NCI-H1694 (cell line): Measurements from ENCODE around the gene BCL2L15.
A peak's percentile ranks its signal among the peaks of the same experiment; 100 is the strongest.

ENCODE experiments used
- DNase-seq: peaks from one replicate; lab custom pipeline; 2025; lab: John Stamatoyannopoulos, UW

BCL2L15 gene

DNA sequence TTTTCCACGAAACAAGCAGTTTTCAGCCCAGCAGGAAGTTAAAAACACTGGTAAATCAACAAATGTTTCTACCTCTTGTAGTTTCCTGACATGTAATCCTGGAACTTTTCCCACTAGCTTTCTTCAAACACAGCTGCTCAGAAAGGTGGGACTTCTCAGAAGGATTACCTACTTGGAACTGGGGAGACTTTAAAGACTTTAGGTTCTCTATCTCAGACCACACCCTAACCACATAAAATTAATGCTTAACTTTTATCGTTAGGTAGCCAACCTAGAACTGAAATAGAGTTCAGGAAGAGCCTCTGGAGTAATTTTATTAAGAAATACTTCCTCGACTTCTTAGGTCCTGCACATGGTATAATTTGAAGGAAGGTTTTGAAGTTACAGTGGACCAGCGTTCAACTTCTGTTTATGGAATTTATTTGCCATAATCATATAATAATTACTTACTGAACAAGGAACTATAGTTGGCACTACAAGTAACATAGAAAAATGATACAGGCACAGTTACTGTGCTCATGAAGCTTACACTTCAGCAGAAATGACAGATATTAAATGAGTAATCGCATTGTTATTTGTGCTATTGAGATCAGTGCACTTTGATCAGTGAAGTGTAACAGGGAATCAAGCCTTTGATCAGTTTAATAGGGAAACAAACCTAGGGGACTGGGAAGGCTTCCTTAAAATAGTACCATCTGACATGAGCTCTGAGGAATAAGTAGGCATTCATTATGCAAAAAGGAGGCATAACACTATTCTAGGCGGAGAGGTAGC is at the start of gene BCL2L15:
Gene BCL2L15, minus strand, starts transcription at position 180 of the 774 bp plus-strand sequence. CDS start 206 bp downstream, outside the sequence.
- no peak for DNase-seq

- no peak for DNase-seq
Measured at GRCh38 chr1:113937146-113937545, 49.8 kb upstream of the BCL2L15 start.

GRCh38 chr1:113935970-113936369 is 48.6 kb upstream of the BCL2L15 start:
- DNase-seq: no peak

DNA sequence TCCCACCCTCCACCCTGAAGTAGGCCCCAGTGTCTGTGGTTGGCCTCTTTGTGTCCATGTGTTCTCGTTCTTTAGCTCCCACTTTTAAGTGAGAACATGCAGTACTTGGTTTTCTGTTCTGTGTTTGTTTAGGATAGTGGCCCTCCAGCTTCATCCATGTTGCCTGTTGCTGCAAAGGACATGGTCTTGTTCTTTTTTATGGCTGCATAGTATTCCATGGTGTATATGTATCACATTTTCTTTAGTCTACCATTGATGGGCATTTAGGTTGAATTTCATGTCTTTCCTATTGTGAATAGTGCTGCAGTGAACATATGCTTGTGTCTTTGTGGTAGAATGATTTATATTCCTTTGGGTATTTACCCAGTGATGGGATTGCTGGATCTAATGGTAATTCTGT is 47.8 kb upstream of the BCL2L15 start:
- DNase-seq: no peak

- no peak for DNase-seq
Measured at GRCh38 chr1:113934511-113935055, 47.2 kb upstream of the BCL2L15 start.

- no peak for DNase-seq
Measured at GRCh38 chr1:113934006-113934405, 46.6 kb upstream of the BCL2L15 start.

GRCh38 chr1:113931451-113931851 is 44.1 kb upstream of the BCL2L15 start:
- DNase-seq: no peak

GRCh38 chr1:113930499-113931161 is 43.2 kb upstream of the BCL2L15 start:
- DNase-seq: no peak

DNA sequence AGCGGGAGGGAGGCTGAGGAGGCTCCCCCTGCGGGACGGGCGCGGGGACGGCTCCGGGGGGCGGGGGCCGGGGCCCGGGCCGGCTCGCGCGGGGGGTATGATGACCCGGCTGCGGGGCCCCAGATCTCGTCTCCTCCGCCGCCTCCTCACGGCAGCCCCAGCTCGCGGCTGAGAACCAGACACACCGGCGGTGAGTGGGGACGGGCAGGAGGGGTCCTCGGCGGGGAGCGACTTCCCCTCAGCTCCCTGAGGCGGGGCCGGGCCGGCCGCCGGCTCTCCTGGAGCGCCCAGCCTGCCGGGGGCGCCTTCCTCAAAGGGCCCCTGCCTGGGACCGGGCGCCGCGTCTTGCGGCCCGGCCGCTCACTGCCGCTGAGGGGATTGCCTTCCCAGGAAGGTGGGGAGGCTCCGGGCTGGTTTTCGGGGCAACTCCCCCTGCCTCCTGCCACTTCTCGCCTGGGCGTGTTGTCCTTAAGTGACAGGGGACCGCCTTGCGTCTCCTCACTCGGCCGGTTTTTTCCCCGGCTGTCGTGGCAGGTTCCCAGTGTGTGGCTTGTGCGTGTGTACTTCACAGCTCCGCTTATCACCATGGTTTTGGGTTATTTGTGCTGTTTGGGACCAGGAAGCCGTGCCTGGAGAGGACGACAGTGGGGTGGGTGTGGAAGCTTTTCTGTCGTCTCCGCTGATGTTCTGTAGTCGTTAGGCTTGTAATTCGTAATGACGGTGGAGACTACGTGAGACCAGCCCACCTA is 42.5 kb upstream of the BCL2L15 start:
- DNase-seq: no peak

- DNase-seq: peak; percentile 85
Measured at GRCh38 chr1:113928941-113929749, 41.8 kb upstream of the BCL2L15 start, which contains the start of gene HIPK1. Gene HIPK1 (plus strand): TSS chr1:113929324.

- no peak for DNase-seq
Measured at GRCh38 chr1:113928187-113928930, 41.0 kb upstream of the BCL2L15 start.

DNA sequence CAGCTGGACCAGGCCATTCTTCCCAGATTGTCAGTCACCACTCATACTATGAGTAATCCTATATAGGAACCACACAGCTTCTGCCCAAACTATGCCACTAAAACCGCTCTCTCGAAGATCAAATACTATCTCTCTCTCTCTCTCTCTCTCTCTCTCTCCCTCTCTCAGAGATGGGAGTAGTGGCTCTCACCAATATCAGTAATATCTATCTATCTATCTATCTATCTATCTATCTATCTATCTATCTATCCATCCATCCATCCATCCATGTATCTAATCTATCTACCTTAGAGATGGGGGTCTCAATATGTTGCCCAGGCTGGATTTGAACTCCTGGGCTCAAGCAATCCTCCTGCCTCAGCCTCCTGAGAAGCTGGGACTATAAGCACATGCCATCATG is 37.1 kb upstream of the BCL2L15 start:
- DNase-seq: no peak

DNA sequence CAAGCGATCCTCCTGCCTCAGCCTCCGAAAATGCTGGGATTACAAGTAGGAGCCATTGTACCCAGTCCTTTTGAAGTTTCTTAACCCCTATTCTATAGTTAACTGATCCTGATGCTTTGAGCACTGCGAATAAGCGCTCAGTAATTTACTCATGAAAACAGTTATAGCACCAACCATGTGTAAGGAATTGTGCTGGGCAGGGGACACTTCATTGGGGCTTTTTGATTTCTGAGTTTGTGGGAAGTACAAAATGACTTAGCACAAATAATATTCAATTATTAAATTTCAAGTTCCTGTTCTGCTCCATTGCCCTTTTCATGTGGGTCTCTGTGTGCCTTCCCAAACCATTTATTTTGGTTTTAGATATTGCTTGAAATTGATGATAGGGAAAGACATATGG is 35.6 kb upstream of the BCL2L15 start:
- no peak for DNase-seq

- DNase-seq: no peak
Measured at GRCh38 chr1:113918243-113918642, 30.9 kb upstream of the BCL2L15 start.

DNA sequence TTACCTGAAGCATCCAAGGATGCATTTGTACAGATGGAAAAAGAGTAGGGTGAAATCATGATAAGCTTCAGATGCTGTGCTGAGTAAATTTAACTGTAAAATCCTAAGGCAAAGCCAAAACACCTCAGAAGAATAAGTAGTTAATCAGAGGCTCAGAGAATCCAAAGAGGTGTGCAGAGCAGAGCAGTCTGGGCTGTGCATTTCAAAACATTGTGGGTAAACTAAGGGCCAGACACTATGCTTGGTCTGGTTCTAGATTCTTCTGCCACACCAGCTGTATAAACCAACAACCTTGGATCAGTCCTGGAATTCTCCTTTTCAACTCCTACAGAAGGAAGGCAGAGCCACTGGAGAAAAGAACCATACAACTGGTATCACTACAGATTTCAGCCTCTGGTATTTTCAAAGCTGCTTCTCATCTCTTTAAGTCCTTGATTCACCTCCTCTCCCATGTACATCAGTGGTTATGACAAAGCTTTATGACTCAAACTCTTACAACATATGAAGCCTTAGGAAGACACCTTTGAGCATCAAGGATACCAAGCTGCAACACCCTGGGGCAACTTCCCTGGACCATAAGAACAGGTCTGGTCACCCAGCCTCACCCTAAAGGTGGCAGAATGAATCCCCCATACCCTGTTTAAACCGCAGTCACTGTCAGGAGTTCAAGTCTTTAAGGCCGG is 30.2 kb upstream of the BCL2L15 start:
- no peak for DNase-seq

DNA sequence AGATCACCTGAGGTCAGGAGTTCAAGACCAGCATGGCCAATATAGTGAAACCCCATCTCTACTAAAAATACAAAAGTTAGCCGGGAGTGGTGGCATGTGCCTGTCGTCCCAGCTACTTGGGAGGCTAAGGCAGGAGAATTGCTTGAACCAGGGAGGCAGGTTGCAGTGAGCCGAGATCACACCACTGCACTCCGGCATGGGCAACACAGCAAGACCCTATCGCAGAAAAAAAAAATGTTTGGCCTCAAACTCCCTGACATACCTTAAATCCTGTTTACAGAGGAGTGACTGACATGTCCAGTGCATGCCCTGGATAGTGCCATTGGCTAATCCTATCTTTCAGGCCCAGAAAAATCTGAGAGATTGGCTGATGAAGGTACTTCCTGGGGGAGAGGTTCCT is 29.6 kb upstream of the BCL2L15 start:
- no peak for DNase-seq

DNA sequence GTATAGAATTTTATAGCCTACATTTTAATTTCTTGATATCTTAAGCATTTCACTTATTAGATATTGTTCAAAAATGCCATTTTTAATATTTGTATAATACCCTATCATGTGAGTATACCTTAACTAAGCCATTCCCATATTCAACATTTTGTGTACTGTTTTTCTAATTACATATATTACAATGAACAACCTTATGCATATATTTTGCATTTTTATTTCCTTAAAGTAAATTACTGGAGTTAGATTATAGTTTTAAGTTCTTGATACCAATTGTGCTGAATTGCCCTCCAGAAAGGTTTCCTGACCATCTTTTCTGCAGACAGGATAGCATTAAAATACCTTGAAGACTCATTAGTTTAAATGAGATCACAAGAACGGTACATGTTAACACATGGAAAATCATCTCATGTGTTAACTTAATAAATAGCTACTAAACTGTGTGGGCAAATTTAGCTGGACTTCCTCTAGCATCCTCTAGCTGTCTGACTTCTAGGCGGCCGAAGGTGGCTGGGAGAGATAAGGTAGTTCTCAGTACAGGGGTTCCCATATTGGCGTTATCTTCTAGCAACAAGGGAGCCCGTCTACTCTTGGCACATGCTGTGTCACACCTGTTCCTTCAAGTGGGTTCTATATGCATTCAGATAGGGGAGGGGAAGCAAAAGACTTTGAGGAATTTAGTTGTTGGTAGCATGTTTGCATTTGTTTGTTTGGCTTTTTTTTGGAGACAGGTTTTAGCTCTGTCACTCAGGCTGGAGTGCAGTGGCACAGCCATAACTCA is 26.7 kb upstream of the BCL2L15 start:
- no peak for DNase-seq

DNA sequence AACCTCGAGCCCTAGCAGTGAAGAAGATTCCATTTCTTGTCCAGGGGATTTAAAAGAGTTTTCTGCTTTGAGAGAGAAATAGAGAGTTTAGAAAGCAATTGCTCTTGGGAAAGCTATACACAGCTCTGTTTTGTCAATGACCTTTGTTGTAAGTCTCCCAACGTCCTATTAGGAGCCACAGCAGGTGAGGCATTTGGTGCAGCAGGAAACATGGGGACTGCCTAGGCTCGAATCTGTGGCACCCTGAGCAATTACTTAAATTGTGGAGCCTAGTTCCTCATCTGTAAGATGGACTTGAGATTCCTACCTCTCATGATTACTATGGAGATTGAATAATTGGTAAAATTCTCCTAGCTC is 25.9 kb upstream of the BCL2L15 start:
- DNase-seq: no peak

GRCh38 chr1:113912594-113913311 is 25.4 kb upstream of the BCL2L15 start:
- DNase-seq: peak; percentile 88
